Gastrocnemius medialis (tissue), 4 donors: Measurements from ENCODE around the gene SRPK3. TPM values are rescaled to one million over a fixed set of nuclear protein-coding genes. Genes with fewer than 3 reads are reported as not detected.

Source experiments
- ATAC-seq, 2 donors: fragments of 150-250 bp; one replicate each; pipeline ENCODE4 v1.9.1; 2016
- DNase-seq, 2 donors: peaks; one replicate each; pipeline ENCODE4 v3.0.0-alpha.2; 2019
- H3K27ac ChIP-seq, 4 donors: fragments of 200-600 bp; sonication (generic); 1 replicate in 1 of 4; 2 replicates in 3 of 4; pipeline ENCODE4 v1.5.1; 2016 to 2018; ENCODE audit warnings: mild to moderate bottlenecking in 2 of 4, moderate library complexity in 1 of 4
- H3K27me3 ChIP-seq, 3 donors: fragments of 200-600 bp; sonication (generic) in 2 of 3; 1 replicate in 1 of 3; 2 replicates in 2 of 3; pipeline versions ENCODE4 v1.5.1 to v1.6.0; 2016 to 2019; ENCODE audit warnings: mild to moderate bottlenecking in 1 of 3, moderate library complexity in 1 of 3
- H3K36me3 ChIP-seq, 2 donors: fragments of 200-600 bp; sonication (generic) in 1 of 2; one replicate each; pipeline ENCODE4 v1.5.1; 2017 to 2018
- H3K4me1 ChIP-seq, 2 donors: fragments of 200-600 bp; sonication (generic) in 1 of 2; one replicate each; pipeline ENCODE4 v1.5.1; 2016 to 2017; ENCODE audit warnings: mild to moderate bottlenecking in 2 of 2
- H3K4me3 ChIP-seq, 4 donors: fragments of 200-600 bp; sonication (generic) in 3 of 4; 1 replicate in 1 of 4; 2 replicates in 3 of 4; pipeline ENCODE4 v1.5.1; 2016 to 2019; ENCODE audit warnings: mild to moderate bottlenecking in 2 of 4
- H3K9me3 ChIP-seq, 3 donors: fragments of 200-600 bp; sonication (generic) in 2 of 3; 1 replicate in 1 of 3; 2 replicates in 2 of 3; pipeline ENCODE4 v1.5.1; 2016 to 2019
- CTCF ChIP-seq, 5 experiments: fragments of 450-650 bp in 3 of 5; fragments of 200-600 bp in 2 of 5; sonication (generic) in 2 of 5; IDR thresholded peaks in 4 of 5; conservative IDR thresholded peaks in 1 of 5; 1 replicate in 4 of 5; 2 replicates in 1 of 5; pipeline ENCODE4 v1.5.1; 2016 to 2019; ENCODE audit warnings: antibody characterized with exemption in 5 of 5, mild to moderate bottlenecking in 3 of 5, moderate library complexity in 3 of 5
- POLR2A ChIP-seq, 2 donors: fragments of 450-650 bp; IDR thresholded peaks; one replicate each; pipeline ENCODE4 v1.6.1; 2017; ENCODE audit warnings: antibody characterized with exemption in 2 of 2, mild to moderate bottlenecking in 2 of 2, moderate library complexity in 2 of 2
- in situ Hi-C, 4 donors: fragments of 200-750 bp; cut with MboI; loops; one replicate each; pipeline versions ENCODE4 v1.15.0 to v1.8.0; 2017; ENCODE audit warnings: low sequenced_read_pairs in 4 of 4
- intact Hi-C: fragments of 100-400 bp; cut with DNase I; formaldehyde crosslinking; loops from one replicate; pipeline ENCODE4 v1.15.1; 2023; ENCODE audit warnings: low total_unique reads
- total RNA-seq, 4 donors: library from RNA; depleted of rRNA; stranded (reverse); fragments of >200 nt; gene quantifications; one replicate each; pipeline versions ENCODE4 v1.1.0 to v1.2.3, GENCODE V29; 2016

Gene SRPK3
- total RNA-seq, 4 donors from 2014 or later, result 30.3 to 39.9 (median 33.8) TPM

DNA sequence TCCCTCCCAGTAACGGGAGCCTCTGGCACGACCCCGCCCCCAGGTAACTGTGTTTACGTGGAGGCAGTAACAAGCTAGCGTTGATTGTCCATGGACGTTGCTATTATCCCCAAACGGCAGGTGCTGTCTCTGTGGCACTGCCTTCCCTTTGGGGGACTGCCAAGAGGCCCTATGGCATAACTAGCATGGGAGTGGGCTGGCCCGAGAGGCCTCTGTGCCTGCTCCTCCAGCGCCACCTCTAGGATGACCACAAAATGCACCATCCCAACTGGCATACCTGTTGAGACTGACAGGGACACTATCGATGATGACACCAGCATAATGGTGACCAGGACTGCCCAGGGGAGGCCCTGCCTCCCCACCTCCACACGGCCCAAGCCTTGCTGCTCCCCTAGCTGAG lies 1.5 kb downstream of the SRPK3 start:
- H3K4me3 ChIP-seq, result peak overlapping the region in 1 of 4 donors; percentile 52

GRCh38 chrX:153782871-153783270 lies 2.0 kb downstream of the SRPK3 start:
- Histone ChIP-seq H3K36me3 (peaks cover 0 to 10% of the 10 kb centered on the region in 2 donors), H3K4me1 (peaks cover 0 to 30% of the 10 kb centered on the region in 2 donors), H3K4me3 (no peak overlapping the region), H3K9me3 (no peaks in the 10 kb centered on the region), H3K27me3 (no peaks in the 10 kb centered on the region), H3K27ac (peak overlapping the region in 2 of 4 donors; percentile 20 to 91)
- no peak for TF ChIP-seq CTCF (IDR thresholded peaks at IDR 0.05 in 4 of 5, conservative IDR thresholded peaks at IDR 0.05 in 1 of 5)
- no peak for TF ChIP-seq POLR2A (IDR thresholded peaks at IDR 0.05)
- no peak for ATAC-seq
- DNase-seq, result no peak
- intact Hi-C loops, result loop anchor here (1.0 kb wide), 1 partner anchor 19 kb away; the partner anchor contains the start of gene PLXNB3
- in situ Hi-C loops, result loop anchor here in 3 of 4 donors (25.0 kb wide), 2 partner anchors 154 to 179 kb away; partner anchors contain the start of genes HCFC1 (in 2 of the 3), TMEM187 (in 2 of the 3), ARHGAP4 (in 1 of the 3) and NAA10 (in 1 of the 3)

More for the DNA sequence above, 1.5 kb downstream of the SRPK3 start:
- no peaks in the 10 kb centered on the region for H3K27me3 ChIP-seq
- H3K9me3 ChIP-seq, result no peaks in the 10 kb centered on the region
- peak; percentile 35 to 65 for ATAC-seq
- peak; percentile 30 to 81 for DNase-seq
- in situ Hi-C loops, result loop anchor here in 3 of 4 donors (25.0 kb wide), 2 partner anchors 155 to 180 kb away; partner anchors contain the start of genes HCFC1 (in 2 of the 3), TMEM187 (in 2 of the 3), ARHGAP4 (in 1 of the 3) and NAA10 (in 1 of the 3)
- H3K36me3 ChIP-seq, result peaks cover 0 to 4% of the 10 kb centered on the region in 2 donors
- H3K27ac ChIP-seq, result peak overlapping the region; percentile 88 to 94 (median 90)
- TF ChIP-seq CTCF (IDR thresholded peaks at IDR 0.05 in 4 of 5, conservative IDR thresholded peaks at IDR 0.05 in 1 of 5) (peak in 3 of 5 experiments; percentile 13 to 44 (median 26)), POLR2A (IDR thresholded peaks at IDR 0.05) (no peak)
- intact Hi-C loops, result loop anchor here (1.0 kb wide), 1 partner anchor 18 kb away; the partner anchor contains the start of gene PLXNB3
- H3K4me1 ChIP-seq, result peaks cover 0 to 30% of the 10 kb centered on the region in 2 donors

DNA sequence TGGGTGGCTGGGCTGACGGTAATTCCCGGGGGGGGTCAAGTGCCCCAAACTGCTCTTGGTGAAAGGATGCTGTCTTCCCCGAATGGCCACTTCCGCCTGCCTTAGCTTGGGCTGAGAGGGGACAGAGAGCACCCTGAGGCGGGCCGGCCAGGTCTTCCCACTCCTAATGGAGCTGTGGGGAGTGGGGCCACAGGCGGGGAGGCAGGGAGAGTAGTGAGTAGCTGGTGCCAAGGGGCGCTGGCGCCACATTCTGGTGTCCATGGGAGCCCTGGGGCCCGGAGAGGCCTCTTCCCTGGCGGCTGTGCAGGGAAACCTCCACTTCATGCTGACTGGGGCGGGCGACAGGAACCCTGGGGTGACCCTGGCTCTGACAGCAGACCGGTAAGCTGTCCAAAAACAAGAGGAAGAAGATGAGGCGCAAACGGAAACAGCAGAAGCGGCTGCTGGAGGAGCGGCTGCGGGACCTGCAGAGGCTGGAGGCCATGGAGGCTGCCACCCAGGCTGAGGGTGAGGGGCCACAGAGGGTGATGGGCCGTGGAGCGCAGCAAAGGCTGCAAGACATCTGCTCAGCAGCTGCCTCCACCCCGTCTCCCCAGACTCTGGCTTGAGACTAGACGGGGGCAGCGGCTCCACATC lies 2.7 kb downstream of the SRPK3 start:
- in situ Hi-C loops, result loop anchor here in 3 of 4 donors (25.0 kb wide), 2 partner anchors 154 to 179 kb away; partner anchors contain the start of genes HCFC1 (in 2 of the 3), TMEM187 (in 2 of the 3), ARHGAP4 (in 1 of the 3) and NAA10 (in 1 of the 3)
- ATAC-seq (no peak), DNase-seq (no peak)
- H3K36me3 ChIP-seq, result peaks cover 0 to 11% of the 10 kb centered on the region in 2 donors
- no peaks in the 10 kb centered on the region for H3K27me3 ChIP-seq
- H3K9me3 ChIP-seq, result no peaks in the 10 kb centered on the region
- H3K27ac ChIP-seq, result peak overlapping the region in 2 of 4 donors; percentile 20 to 91
- TF ChIP-seq POLR2A (IDR thresholded peaks at IDR 0.05), result no peak
- TF ChIP-seq CTCF (IDR thresholded peaks at IDR 0.05 in 4 of 5, conservative IDR thresholded peaks at IDR 0.05 in 1 of 5), result no peak
- H3K4me1 ChIP-seq, result peaks cover 0 to 30% of the 10 kb centered on the region in 2 donors
- intact Hi-C loops, result no loop called here
- no peak overlapping the region for H3K4me3 ChIP-seq

DNA sequence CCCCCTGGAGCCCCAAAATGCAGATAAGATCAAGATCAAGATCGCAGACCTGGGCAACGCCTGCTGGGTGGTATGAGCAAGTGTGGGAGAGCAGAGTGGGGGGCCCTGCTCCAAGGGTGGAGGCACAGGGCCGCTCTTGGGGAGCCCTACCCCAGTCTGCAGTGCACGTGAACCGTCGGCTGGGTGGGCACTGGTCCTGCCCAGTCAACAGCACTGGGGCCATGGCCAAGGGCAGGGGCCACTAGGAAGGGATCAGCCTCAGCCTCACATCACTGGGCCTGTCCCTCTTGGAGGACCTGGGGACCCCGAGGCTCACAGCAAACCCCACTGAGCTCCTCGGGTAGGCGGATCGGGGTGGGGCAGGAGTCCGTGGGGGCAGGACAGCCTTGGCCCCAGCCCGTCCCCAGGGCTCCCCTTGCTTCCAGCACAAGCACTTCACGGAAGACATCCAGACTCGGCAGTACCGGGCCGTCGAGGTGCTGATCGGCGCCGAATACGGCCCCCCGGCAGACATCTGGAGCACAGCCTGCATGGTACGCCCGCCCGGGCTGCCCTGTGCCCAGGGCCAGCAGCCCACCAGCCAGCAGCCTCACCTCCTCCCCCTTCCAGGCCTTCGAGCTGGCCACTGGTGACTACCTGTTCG lies 3.6 kb downstream of the SRPK3 start:
- intact Hi-C loops, result no loop called here

More for the DNA sequence above, 3.6 kb downstream of the SRPK3 start:
- peaks cover 0 to 11% of the 10 kb centered on the region in 2 donors for H3K36me3 ChIP-seq
- in situ Hi-C loops, result loop anchor here in 3 of 4 donors (25.0 kb wide), 2 partner anchors 153 to 178 kb away; partner anchors contain the start of genes HCFC1 (in 2 of the 3), TMEM187 (in 2 of the 3), ARHGAP4 (in 1 of the 3) and NAA10 (in 1 of the 3)
- H3K9me3 ChIP-seq, result no peaks in the 10 kb centered on the region
- no peaks in the 10 kb centered on the region for H3K27me3 ChIP-seq
- no peak overlapping the region for H3K4me3 ChIP-seq
- DNase-seq, result no peak
- TF ChIP-seq POLR2A (IDR thresholded peaks at IDR 0.05), result no peak
- TF ChIP-seq CTCF (IDR thresholded peaks at IDR 0.05 in 4 of 5, conservative IDR thresholded peaks at IDR 0.05 in 1 of 5), result no peak
- no peak overlapping the region for H3K27ac ChIP-seq
- H3K4me1 ChIP-seq, result peaks cover 0 to 30% of the 10 kb centered on the region in 2 donors
- no peak for ATAC-seq
